Tibial nerve (tissue), 4 donors: ENCODE data around the gene NFATC2. TPM values are rescaled to one million over a fixed set of nuclear protein-coding genes. Genes with fewer than 3 reads are reported as not detected.
A peak's percentile ranks its signal among the peaks of the same experiment; 100 is the strongest.

Experiments used
- DNase-seq, 2 donors: peaks; one replicate each; pipeline ENCODE4 v3.0.0-alpha.2; 2019; ENCODE audit warnings: low spot score in 2 of 2
- H3K27ac ChIP-seq, 4 donors: fragments of 200-600 bp; sonication (generic) in 3 of 4; one replicate each; pipeline ENCODE4 v1.5.1; 2017 to 2019; ENCODE audit warnings: mild to moderate bottlenecking in 1 of 4
- H3K27me3 ChIP-seq, 2 donors: fragments of 200-600 bp; sonication (generic) in 1 of 2; one replicate each; pipeline versions ENCODE4 v1.5.1 to v1.6.0; 2017 to 2019
- H3K36me3 ChIP-seq, 3 donors: fragments of 200-600 bp; sonication (generic); one replicate each; pipeline ENCODE4 v1.5.1; 2018 to 2019
- H3K4me1 ChIP-seq, 4 donors: fragments of 200-600 bp; sonication (generic) in 3 of 4; one replicate each; pipeline ENCODE4 v1.5.1; 2017 to 2019
- H3K4me3 ChIP-seq, 4 donors: fragments of 200-600 bp; sonication (generic) in 3 of 4; one replicate each; pipeline ENCODE4 v1.5.1; 2017 to 2019; ENCODE audit warnings: mild to moderate bottlenecking in 1 of 4, moderate library complexity in 1 of 4
- H3K9me3 ChIP-seq, 4 donors: fragments of 200-600 bp; sonication (generic) in 3 of 4; one replicate each; pipeline ENCODE4 v1.5.1; 2017 to 2019
- CTCF ChIP-seq, 5 experiments: fragments of 200-600 bp in 3 of 5; fragments of 450-650 bp in 2 of 5; sonication (generic) in 3 of 5; IDR thresholded peaks; one replicate each; pipeline ENCODE4 v1.5.1; 2016 to 2019; ENCODE audit warnings: antibody characterized with exemption in 5 of 5, mild to moderate bottlenecking in 3 of 5, moderate library complexity in 2 of 5
- EP300 ChIP-seq, 2 donors: sonication (generic); formaldehyde crosslinking; IDR thresholded peaks; one replicate each; pipeline ENCODE4 v1.6.1; 2017; ENCODE audit warnings: antibody characterized with exemption in 2 of 2, mild to moderate bottlenecking in 1 of 2
- POLR2A ChIP-seq, 2 donors: fragments of 450-650 bp; IDR thresholded peaks; one replicate each; pipeline ENCODE4 v1.6.1; 2017; ENCODE audit warnings: antibody characterized with exemption in 2 of 2, mild to moderate bottlenecking in 2 of 2, moderate library complexity in 2 of 2
- WGBS, 2 donors: methylation state at CpG; one replicate each; pipeline ENCODE4 v1.1.5; 2018; 5-methylcytosine and 5-hydroxymethylcytosine counted together
- small RNA-seq: library from RNA; depleted of rRNA; stranded (forward); fragments of <200 nt; gene quantifications from one replicate; pipeline ENCODE3, GENCODE V24; 2016
- total RNA-seq, 4 donors: library from RNA; depleted of rRNA; stranded (reverse); fragments of >200 nt; gene quantifications; one replicate each; pipeline ENCODE4 v1.1.0, GENCODE V29; 2016

Gene NFATC2
- total RNA-seq, 4 donors from 2014 or later: 6.0 to 11.5 (median 7.7) TPM

GRCh38 chr20:51339721-51340450 lies 202.6 kb downstream of the NFATC2 start:
- 2 to 8% methylated on average over 2 of the region's 2 CpGs for WGBS, 2 donors
- Histone ChIP-seq H3K4me3 (no peak overlapping the region), H3K36me3 (no peaks in the 10 kb centered on the region), H3K27me3 (no peaks in the 10 kb centered on the region), H3K9me3 (peaks cover 0 to 6% (median 0%) of the 10 kb centered on the region in 4 donors), H3K4me1 (no peaks in the 10 kb centered on the region), H3K27ac (no peak overlapping the region)
- TF ChIP-seq POLR2A (IDR thresholded peaks at IDR 0.05): no peak
- TF ChIP-seq EP300 (IDR thresholded peaks at IDR 0.05): peak in 1 of 2 donors; percentile 50
- no peak for TF ChIP-seq CTCF (IDR thresholded peaks at IDR 0.05)
- DNase-seq: no peak

- TF ChIP-seq CTCF (IDR thresholded peaks at IDR 0.05) (no peak), EP300 (IDR thresholded peaks at IDR 0.05) (no peak), POLR2A (IDR thresholded peaks at IDR 0.05) (no peak)
Observed at GRCh38 chr20:51338692-51339440, 203.7 kb downstream of the NFATC2 start.

GRCh38 chr20:51337126-51337805 lies 205.3 kb downstream of the NFATC2 start:
- H3K4me3 ChIP-seq: no peak overlapping the region
- no peaks in the 10 kb centered on the region for H3K27me3 ChIP-seq
- no peak for TF ChIP-seq CTCF (IDR thresholded peaks at IDR 0.05)
- no peak for TF ChIP-seq POLR2A (IDR thresholded peaks at IDR 0.05)
- no peak for TF ChIP-seq EP300 (IDR thresholded peaks at IDR 0.05)
- no peaks in the 10 kb centered on the region for H3K36me3 ChIP-seq
- no peaks in the 10 kb centered on the region for H3K4me1 ChIP-seq
- no peak for DNase-seq
- H3K27ac ChIP-seq: no peak overlapping the region
- WGBS, 2 donors: 68 to 76% methylated on average over 3 of the region's 3 CpGs
- no peaks in the 10 kb centered on the region for H3K9me3 ChIP-seq

More at GRCh38 chr20:51338692-51339440, 203.7 kb downstream of the NFATC2 start:
- no peak for DNase-seq
- H3K9me3 ChIP-seq: peaks cover 0 to 6% (median 0%) of the 10 kb centered on the region in 4 donors
- no peaks in the 10 kb centered on the region for H3K27me3 ChIP-seq
- no peak overlapping the region for H3K4me3 ChIP-seq
- H3K27ac ChIP-seq: no peak overlapping the region
- no peaks in the 10 kb centered on the region for H3K36me3 ChIP-seq
- WGBS, 2 donors: 85 to 92% methylated on average over 5 of the region's 5 CpGs
- H3K4me1 ChIP-seq: no peaks in the 10 kb centered on the region

Small RNAs within 50 kb of the gene (small RNA-seq; reads per million reads assigned to genes)
- gene MIR3194: not detected

Other genes with a start within 250 kb of the NFATC2 start
- 10 to 100 TPM; 36.1 to 47.4 (median 38.1) TPM for gene ATP9A, start 225.7 kb upstream of the NFATC2 start, total RNA-seq